ENCODE data around the gene FDX2. TPM values are rescaled to one million over a fixed set of nuclear protein-coding genes. Genes with fewer than 3 reads are reported as not detected.

FDX2 gene
- total and polyA plus RNA-seq, 2 donors (not counting 1 experiment from before 2014, with no cell fraction given), result 13.9 to 21.5 TPM

- ChIA-PET CTCF (interaction anchor here (0.6 to 8.5 kb wide), 9 partner anchors 9 to 1147 kb away, joined by 3 to 116 read pairs (median 3); partner anchors contain the start of gene ICAM1), POLR2A (interaction anchor here (0.5 to 5.4 kb wide), 6 partner anchors 9 to 58 kb away, joined by 3 to 27 read pairs (median 3); partner anchors contain the start of gene ICAM1)
- 1% methylated on average over 40 of the region's 50 CpGs for WGBS (ENCODE audit: insufficient coverage)
- peak overlapping the region; percentile 61 for H2AFZ ChIP-seq (ENCODE audit: insufficient read depth, low read depth, low read length, poor library complexity, severe bottlenecking)
- intact Hi-C loops (cut with micrococcal nuclease), result no loop called here
- peaks cover 71% of the 10 kb centered on the region for H3K4me1 Mint-ChIP-seq
- no peak overlapping the region for H3K27ac ChIP-seq (ENCODE audit: low read length in 2 of 2)
- H3K27me3 ChIP-seq (replicated peaks in 1 of 4; ENCODE audit: control extremely low read depth in 1 of 4, control insufficient read depth in 3 of 4, insufficient read depth in 4 of 4, low read length in 3 of 4), result peaks cover 0 to 75% (median 54%) of the 10 kb centered on the region in 4 experiments
- H3K27me3 Mint-ChIP-seq, result peaks cover 37% of the 10 kb centered on the region
- H3K9ac ChIP-seq (ENCODE audit: low read length), result peak overlapping the region; percentile 64
- H3K27ac Mint-ChIP-seq, result no peak overlapping the region
- peak overlapping the region; percentile 96 for H3K4me2 ChIP-seq (replicated peaks; ENCODE audit: low read depth, low read length, poor library complexity, severe bottlenecking)
- peaks cover 83 to 84% of the 10 kb centered on the region in 2 donors for H3K4me1 ChIP-seq (ENCODE audit: control insufficient read depth in 2 of 2, insufficient read depth in 2 of 2, low read length in 2 of 2)
- DNase-seq, result peak; percentile 84
- ATAC-seq (ENCODE audit: low read depth), result peak; percentile 46
- H3K79me2 ChIP-seq (ENCODE audit: control insufficient read depth, insufficient read depth, low read length), result no peaks in the 10 kb centered on the region
- peak overlapping the region in 4 of 5 experiments; percentile 22 to 63 (median 46) for H3K4me3 ChIP-seq (ENCODE audit: control extremely low read depth in 1 of 5, extremely low read depth in 1 of 5, insufficient read depth in 1 of 5, low read depth in 2 of 5, low read length in 4 of 5)
- peaks cover 2 to 19% of the 10 kb centered on the region in 2 experiments for H3K36me3 ChIP-seq (replicated peaks in 1 of 2; ENCODE audit: control extremely low read depth in 1 of 2, control insufficient read depth in 1 of 2, extremely low read depth in 1 of 2, insufficient read depth in 2 of 2, low read length in 1 of 2)
- H3K9me3 ChIP-seq (ENCODE audit: control extremely low read depth in 1 of 3, control insufficient read depth in 2 of 3, insufficient read depth in 1 of 3, low read length in 2 of 3), result peaks cover 0 to 59% (median 0%) of the 10 kb centered on the region in 3 donors
- TF ChIP-seq EZH2 (IDR thresholded peaks at IDR 0.05; ENCODE audit: borderline replicate concordance, insufficient read depth, low read depth, low read length, poor library complexity, severe bottlenecking), result no peak
- H4K20me1 ChIP-seq (ENCODE audit: control insufficient read depth, insufficient read depth, low read length, poor library complexity, severe bottlenecking), result peaks cover 29% of the 10 kb centered on the region
- no peaks in the 10 kb centered on the region for H3K9me3 Mint-ChIP-seq (ENCODE audit: insufficient read depth)
- peak overlapping the region; percentile 87 for H3K4me3 Mint-ChIP-seq
Measured at GRCh38 chr19:10289167-10289835, 26.5 kb downstream of the FDX2 start.

DNA sequence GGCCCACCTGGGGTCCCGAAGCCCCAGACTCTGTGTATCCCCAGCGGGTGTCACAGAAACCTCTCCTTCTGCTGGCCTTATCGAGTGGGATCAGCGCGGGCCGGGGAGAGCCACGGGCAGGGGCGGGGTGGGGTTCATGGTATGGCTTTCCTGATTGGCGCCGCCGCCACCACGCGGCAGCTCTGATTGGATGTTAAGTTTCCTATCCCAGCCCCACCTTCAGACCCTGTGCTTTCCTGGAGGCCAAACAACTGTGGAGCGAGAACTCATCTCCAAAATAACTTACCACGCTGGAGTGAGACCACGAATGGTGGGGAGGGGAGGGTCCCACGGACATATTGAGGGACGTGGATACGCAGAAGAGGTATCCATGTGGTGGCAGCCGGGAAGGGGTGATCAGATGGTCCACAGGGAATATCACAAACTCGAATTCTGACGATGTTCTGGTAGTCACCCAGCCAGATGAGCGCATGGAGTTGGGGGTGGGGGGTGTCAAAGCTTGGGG lies 27.1 kb downstream of the FDX2 start:
- H3K9me3 Mint-ChIP-seq (ENCODE audit: insufficient read depth), result no peaks in the 10 kb centered on the region
- H3K36me3 ChIP-seq (replicated peaks in 1 of 2; ENCODE audit: control extremely low read depth in 1 of 2, control insufficient read depth in 1 of 2, extremely low read depth in 1 of 2, insufficient read depth in 2 of 2, low read length in 1 of 2), result peaks cover 2 to 25% of the 10 kb centered on the region in 2 experiments
- H3K79me2 ChIP-seq (ENCODE audit: control insufficient read depth, insufficient read depth, low read length), result no peaks in the 10 kb centered on the region
- intact Hi-C loops (cut with micrococcal nuclease), result no loop called here
- peaks cover 0 to 69% (median 49%) of the 10 kb centered on the region in 4 experiments for H3K27me3 ChIP-seq (replicated peaks in 1 of 4; ENCODE audit: control extremely low read depth in 1 of 4, control insufficient read depth in 3 of 4, insufficient read depth in 4 of 4, low read length in 3 of 4)
- H3K4me1 ChIP-seq (ENCODE audit: control insufficient read depth in 2 of 2, insufficient read depth in 2 of 2, low read length in 2 of 2), result peaks cover 78% of the 10 kb centered on the region in 2 donors
- peak overlapping the region; percentile 96 for H3K4me2 ChIP-seq (replicated peaks; ENCODE audit: low read depth, low read length, poor library complexity, severe bottlenecking)
- peaks cover 29% of the 10 kb centered on the region for H4K20me1 ChIP-seq (ENCODE audit: control insufficient read depth, insufficient read depth, low read length, poor library complexity, severe bottlenecking)
- no peak overlapping the region for H3K27ac Mint-ChIP-seq
- peak overlapping the region; percentile 64 for H3K9ac ChIP-seq (ENCODE audit: low read length)
- no peak for TF ChIP-seq EZH2 (IDR thresholded peaks at IDR 0.05; ENCODE audit: borderline replicate concordance, insufficient read depth, low read depth, low read length, poor library complexity, severe bottlenecking)
- TF ChIP-seq CTCF (IDR thresholded peaks at IDR 0.05), result no peak
- peak overlapping the region in 4 of 5 experiments; percentile 22 to 63 (median 46) for H3K4me3 ChIP-seq (ENCODE audit: control extremely low read depth in 1 of 5, extremely low read depth in 1 of 5, insufficient read depth in 1 of 5, low read depth in 2 of 5, low read length in 4 of 5)
- H3K4me3 Mint-ChIP-seq, result peak overlapping the region; percentile 87
- no peak for DNase-seq
- peak overlapping the region; percentile 61 for H2AFZ ChIP-seq (ENCODE audit: insufficient read depth, low read depth, low read length, poor library complexity, severe bottlenecking)
- no peak overlapping the region for H3K27ac ChIP-seq (ENCODE audit: low read length in 2 of 2)
- H3K9me3 ChIP-seq (ENCODE audit: control extremely low read depth in 1 of 3, control insufficient read depth in 2 of 3, insufficient read depth in 1 of 3, low read length in 2 of 3), result peaks cover 0 to 53% (median 0%) of the 10 kb centered on the region in 3 donors
- H3K27me3 Mint-ChIP-seq, result peaks cover 34% of the 10 kb centered on the region
- ChIA-PET POLR2A (interaction anchor here (0.5 to 5.4 kb wide), 4 partner anchors 18 to 58 kb away, joined by 3 to 27 read pairs (median 3); partner anchors contain the start of gene ICAM1), CTCF (interaction anchor here (0.6 to 8.5 kb wide), 8 partner anchors 9 to 129 kb away, joined by 3 to 116 read pairs (median 4); partner anchors contain the start of genes ICAM1 and RAVER1)
- peaks cover 71% of the 10 kb centered on the region for H3K4me1 Mint-ChIP-seq
- no peak for ATAC-seq (ENCODE audit: low read depth)
- WGBS (ENCODE audit: insufficient coverage), result under 1% methylated on average over 15 of the region's 23 CpGs

Data from B cell (primary cell).